H9 (cell line): ENCODE results near the gene PLEK. TPM values are rescaled to one million over a fixed set of nuclear protein-coding genes. Genes with fewer than 3 reads are reported as not detected.

ENCODE experiments used
- DNase-seq: peaks from one replicate; pipeline ENCODE4 v3.0.0-alpha.2; 2017
- H2AFZ ChIP-seq: one replicate; pipeline ENCODE4 v1.6.1; 2013; ENCODE audit warnings: mild to moderate bottlenecking, low read length, control low read depth, moderate library complexity
- H2AK5ac ChIP-seq: 2 replicates; pipeline ENCODE4 v1.6.1; 2013; ENCODE audit warnings: low read length, control low read depth, mixed read lengths; ENCODE audit not compliant: insufficient read length
- H2BK120ac ChIP-seq: one replicate; pipeline ENCODE4 v1.6.1; 2013; ENCODE audit warnings: low read depth, mild to moderate bottlenecking, low read length, control low read depth, inconsistent platforms; ENCODE audit not compliant: poor library complexity, severe bottlenecking
- H2BK12ac ChIP-seq: 2 replicates; pipeline ENCODE4 v1.6.1; 2013; ENCODE audit warnings: low read length, control low read depth, mixed read lengths, low read depth; ENCODE audit not compliant: insufficient read length
- H2BK15ac ChIP-seq: 2 replicates; pipeline ENCODE4 v1.6.1; 2013; ENCODE audit warnings: low read depth, low read length, control low read depth
- H2BK20ac ChIP-seq: one replicate; pipeline ENCODE4 v1.6.1; 2013; ENCODE audit warnings: low read depth, mild to moderate bottlenecking, low read length, control low read depth, inconsistent platforms; ENCODE audit not compliant: poor library complexity, severe bottlenecking
- H2BK5ac ChIP-seq: 2 replicates; pipeline ENCODE4 v1.6.1; 2013; ENCODE audit warnings: low read length, control low read depth, mixed read lengths; ENCODE audit not compliant: insufficient read length
- H3K14ac ChIP-seq: 2 replicates; pipeline ENCODE4 v1.6.1; 2013; ENCODE audit warnings: low read length, control low read depth; ENCODE audit not compliant: insufficient read depth
- H3K18ac ChIP-seq: 2 replicates; pipeline ENCODE4 v1.6.1; 2013; ENCODE audit warnings: low read depth, mild to moderate bottlenecking, mixed read lengths, low read length, control low read depth; ENCODE audit not compliant: insufficient read length
- H3K23ac ChIP-seq: 2 replicates; pipeline ENCODE4 v1.6.1; 2013; ENCODE audit warnings: low read length, control low read depth, mixed read lengths, low read depth; ENCODE audit not compliant: insufficient read length
- H3K23me2 ChIP-seq: 2 replicates; pipeline ENCODE4 v1.6.1; 2013; ENCODE audit warnings: low read depth, mild to moderate bottlenecking, mixed read lengths, low read length, control low read depth; ENCODE audit not compliant: insufficient read length, poor library complexity, severe bottlenecking
- H3K27ac ChIP-seq: 2 replicates; pipeline ENCODE4 v1.5.1; 2013; ENCODE audit warnings: low read length, control low read depth, mixed read lengths, low read depth; ENCODE audit not compliant: insufficient read length
- H3K27me3 ChIP-seq: 2 replicates; pipeline ENCODE4 v1.6.1; 2013; ENCODE audit warnings: low read length, control low read depth, inconsistent platforms; ENCODE audit not compliant: insufficient read depth
- H3K4ac ChIP-seq: 2 replicates; pipeline ENCODE4 v1.6.1; 2013; ENCODE audit warnings: low read depth, mild to moderate bottlenecking, control low read depth, inconsistent platforms, low read length, moderate library complexity
- H3K4me1 ChIP-seq: 2 replicates; pipeline ENCODE4 v1.6.1; 2013; ENCODE audit warnings: low read length, control low read depth, inconsistent platforms; ENCODE audit not compliant: insufficient read depth
- H3K4me2 ChIP-seq: 2 replicates; pipeline ENCODE4 v1.6.1; 2013; ENCODE audit warnings: low read length, control low read depth, mixed read lengths; ENCODE audit not compliant: insufficient read length, insufficient read depth
- H3K56ac ChIP-seq: 2 replicates; pipeline ENCODE4 v1.6.1; 2013; ENCODE audit warnings: low read depth, mild to moderate bottlenecking, mixed read lengths, low read length, control low read depth; ENCODE audit not compliant: insufficient read length
- H3K79me1 ChIP-seq: 2 replicates; pipeline ENCODE4 v1.6.1; 2013; ENCODE audit warnings: low read depth, mild to moderate bottlenecking, moderate library complexity, low read length, control low read depth, inconsistent platforms; ENCODE audit not compliant: insufficient read depth, poor library complexity, severe bottlenecking
- H3K79me2 ChIP-seq: 2 replicates; pipeline ENCODE4 v1.6.1; 2013; ENCODE audit warnings: low read length, control low read depth, inconsistent platforms; ENCODE audit not compliant: insufficient read depth
- H3K9ac ChIP-seq: 2 replicates; pipeline ENCODE4 v1.6.1; 2013; ENCODE audit warnings: low read length, control low read depth, mixed read lengths; ENCODE audit not compliant: insufficient read length; ENCODE audit errors: extremely low read depth
- H3K9me3 ChIP-seq: one replicate; pipeline ENCODE4 v1.6.1; 2013; ENCODE audit warnings: low read depth, low read length, inconsistent platforms; ENCODE audit not compliant: control insufficient read depth
- H3T11ph ChIP-seq: one replicate; pipeline ENCODE4 v1.6.1; 2013; ENCODE audit warnings: mild to moderate bottlenecking, low read length, control low read depth, inconsistent platforms
- H4K20me1 ChIP-seq: one replicate; pipeline ENCODE4 v1.6.1; 2013; ENCODE audit not compliant: control insufficient read depth, insufficient read length, insufficient read depth
- H4K5ac ChIP-seq: 2 replicates; pipeline ENCODE4 v1.6.1; 2013; ENCODE audit warnings: low read depth, mild to moderate bottlenecking, mixed read lengths, low read length, control low read depth; ENCODE audit not compliant: insufficient read length
- H4K8ac ChIP-seq: replicated peaks from 2 replicates; pipeline ENCODE4 v1.6.1; 2013; ENCODE audit warnings: low read length, control low read depth, mixed read lengths, low read depth; ENCODE audit not compliant: insufficient read length
- H4K91ac ChIP-seq: 2 replicates; pipeline ENCODE4 v1.6.1; 2013; ENCODE audit warnings: low read depth, mild to moderate bottlenecking, moderate library complexity, mixed read lengths, low read length, control low read depth; ENCODE audit not compliant: insufficient read length
- H3K27ac Mint-ChIP-seq, 3 experiments: 2 replicates in 2 of 3; 3 replicates in 1 of 3; pipeline ENCODE4 v1.8.0; 2020 to 2021; ENCODE audit warnings: mixed read lengths in 3 of 3, mild to moderate bottlenecking in 1 of 3, moderate library complexity in 1 of 3
- H3K27me3 Mint-ChIP-seq: 2 replicates; pipeline ENCODE4 v1.8.0; 2021; ENCODE audit warnings: low read depth, mild to moderate bottlenecking, moderate library complexity, mixed read lengths
- H3K36me3 Mint-ChIP-seq, 3 experiments: 2 replicates in 2 of 3; 3 replicates in 1 of 3; pipeline ENCODE4 v1.8.0; 2020 to 2021; ENCODE audit warnings: low read depth in 3 of 3, mixed read lengths in 3 of 3; ENCODE audit not compliant: insufficient read depth in 1 of 3
- H3K4me1 Mint-ChIP-seq, 2 experiments: 2 replicates each; pipeline ENCODE4 v1.8.0; 2020; ENCODE audit warnings: mixed read lengths in 2 of 2
- H3K4me3 Mint-ChIP-seq, 2 experiments: 2 replicates in 1 of 2; 3 replicates in 1 of 2; pipeline ENCODE4 v1.8.0; 2020 to 2021; ENCODE audit warnings: mild to moderate bottlenecking in 2 of 2, mixed read lengths in 2 of 2, moderate library complexity in 1 of 2
- H3K9me3 Mint-ChIP-seq, 2 experiments: 2 replicates in 1 of 2; 3 replicates in 1 of 2; pipeline ENCODE4 v1.8.0; 2020; ENCODE audit warnings: mild to moderate bottlenecking in 2 of 2, mixed read lengths in 2 of 2, moderate library complexity in 1 of 2
- WGBS: extraction: QIAGEN DNeasy Blood & Tissue Kit; methylation state at CpG from one replicate; pipeline ENCODE4 v1.1.7; 2013; ENCODE audit warnings: missing lambda C conversion rate, low lambda C conversion rate, mixed read lengths; ENCODE audit not compliant: insufficient read length; ENCODE audit errors: extremely low coverage; 5-methylcytosine and 5-hydroxymethylcytosine counted together
- total RNA-seq: library from RNA; stranded (reverse); gene quantifications from 2 replicates; pipeline ENCODE4 v1.2.1, GENCODE V29; 2021
- TF ChIP-seq, protein P1 (sequence below): fragments of 200-600 bp; sonication (generic); conservative IDR thresholded peaks from 3 replicates; pipeline ENCODE4 v1.8.0; 2021; ENCODE audit warnings: antibody characterized with exemption, mild to moderate bottlenecking

PLEK gene
- total RNA-seq, 1 experiment from 2014 or later = not detected

DNA sequence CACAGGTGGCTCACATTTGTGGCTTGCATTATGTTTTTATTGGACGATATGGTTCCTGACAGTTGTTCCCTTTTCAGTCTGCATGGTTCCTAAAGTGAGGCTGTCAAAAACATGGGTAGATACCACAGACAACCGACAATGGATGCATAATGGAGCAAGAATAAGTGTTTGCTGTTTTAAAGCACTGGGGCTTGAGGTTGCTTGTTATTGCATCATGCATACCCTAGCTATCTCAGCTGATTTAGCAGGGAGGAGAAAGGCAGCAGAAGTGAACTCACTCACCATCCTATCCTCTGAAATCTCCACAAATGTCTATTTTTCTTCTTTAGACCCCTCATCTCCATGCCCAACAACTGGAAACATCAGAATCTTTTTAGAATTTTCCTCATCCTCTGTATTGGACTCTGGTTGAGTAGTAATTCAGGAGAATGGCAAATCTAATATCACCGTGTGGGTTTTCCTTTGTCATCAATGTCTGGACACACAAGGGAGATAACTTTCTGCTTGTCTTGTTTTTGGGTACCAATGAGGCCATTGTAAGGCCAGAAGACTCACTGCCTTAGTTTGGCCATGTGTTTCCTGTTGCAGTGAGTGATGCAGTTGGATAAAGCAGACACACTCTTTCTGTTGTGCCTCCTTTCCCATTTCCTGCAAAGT is 55.3 kb downstream of the PLEK start:
- Histone ChIP-seq H3K9ac (no peak overlapping the region), H3K4me2 (no peak overlapping the region), H4K5ac (no peak overlapping the region), H3K23ac (no peak overlapping the region), H4K20me1 (no peaks in the 10 kb centered on the region), H2AK5ac (no peak overlapping the region), H2BK15ac (no peak overlapping the region), H3K4me1 (peaks cover 3% of the 10 kb centered on the region; the same call in 1 of the 2 replicates), H2BK20ac (no peak overlapping the region), H3K14ac (no peak overlapping the region), H3K27ac (no peak overlapping the region), H3K9me3 (no peaks in the 10 kb centered on the region), H3K79me2 (no peaks in the 10 kb centered on the region), H3T11ph (no peak overlapping the region), H3K23me2 (no peaks in the 10 kb centered on the region), H3K4ac (no peak overlapping the region), H4K8ac (no peak overlapping the region), H4K91ac (no peak overlapping the region), H3K56ac (no peak overlapping the region), H2BK5ac (no peak overlapping the region), H3K18ac (no peak overlapping the region), H2BK120ac (no peak overlapping the region), H2AFZ (no peak overlapping the region), H2BK12ac (no peak overlapping the region), H3K79me1 (no peaks in the 10 kb centered on the region), H3K27me3 (no peaks in the 10 kb centered on the region)
- TF ChIP-seq, protein P1, sequence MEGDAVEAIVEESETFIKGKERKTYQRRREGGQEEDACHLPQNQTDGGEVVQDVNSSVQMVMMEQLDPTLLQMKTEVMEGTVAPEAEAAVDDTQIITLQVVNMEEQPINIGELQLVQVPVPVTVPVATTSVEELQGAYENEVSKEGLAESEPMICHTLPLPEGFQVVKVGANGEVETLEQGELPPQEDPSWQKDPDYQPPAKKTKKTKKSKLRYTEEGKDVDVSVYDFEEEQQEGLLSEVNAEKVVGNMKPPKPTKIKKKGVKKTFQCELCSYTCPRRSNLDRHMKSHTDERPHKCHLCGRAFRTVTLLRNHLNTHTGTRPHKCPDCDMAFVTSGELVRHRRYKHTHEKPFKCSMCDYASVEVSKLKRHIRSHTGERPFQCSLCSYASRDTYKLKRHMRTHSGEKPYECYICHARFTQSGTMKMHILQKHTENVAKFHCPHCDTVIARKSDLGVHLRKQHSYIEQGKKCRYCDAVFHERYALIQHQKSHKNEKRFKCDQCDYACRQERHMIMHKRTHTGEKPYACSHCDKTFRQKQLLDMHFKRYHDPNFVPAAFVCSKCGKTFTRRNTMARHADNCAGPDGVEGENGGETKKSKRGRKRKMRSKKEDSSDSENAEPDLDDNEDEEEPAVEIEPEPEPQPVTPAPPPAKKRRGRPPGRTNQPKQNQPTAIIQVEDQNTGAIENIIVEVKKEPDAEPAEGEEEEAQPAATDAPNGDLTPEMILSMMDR = no peak
- Mint-ChIP-seq H3K4me1 (peaks cover 24 to 31% of the 10 kb centered on the region in 2 experiments), H3K36me3 (no peaks in the 10 kb centered on the region; a peak in 1 of 7 replicates), H3K9me3 (no peaks in the 10 kb centered on the region), H3K27ac (no peak overlapping the region), H3K27me3 (no peaks in the 10 kb centered on the region), H3K4me3 (no peak overlapping the region)
- DNase-seq = no peak
- WGBS = no CpG with 5 or more reads among the region's 3 CpGs
